GM23248 (cell line): ENCODE measurements around the gene C1QTNF9.

Experiments
- EZH2 ChIP-seq: fragments of 200-600 bp; sonication (generic); IDR thresholded peaks from 2 replicates; pipeline ENCODE4 v1.6.1; 2018; ENCODE audit warnings: antibody characterized with exemption, mild to moderate bottlenecking; ENCODE audit not compliant: insufficient read depth, poor library complexity, severe bottlenecking
- EZH2phosphoT487 ChIP-seq: fragments of 200-600 bp; sonication (generic); IDR thresholded peaks from 2 replicates; pipeline ENCODE4 v1.6.1; 2018; ENCODE audit warnings: antibody characterized with exemption, moderate library complexity, mild to moderate bottlenecking, low read depth; ENCODE audit not compliant: insufficient read depth

- no peak for TF ChIP-seq EZH2phosphoT487
- TF ChIP-seq EZH2: no peak
Measured at GRCh38 chr13:24265453-24265852, 43.9 kb upstream of the C1QTNF9 start.
